Endometrial microvascular endothelial cells (primary cell): ENCODE measurements around the gene MISP3. TPM values are rescaled to one million over a fixed set of nuclear protein-coding genes. Genes with fewer than 3 reads are reported as not detected.
"Not testable (repeated sequence)": the region's sequence is repeated elsewhere in the genome, so short reads cannot be mapped to it uniquely, and the experiment has no call there.

ENCODE experiments used
- in situ Hi-C: cut with HindIII; loops from 2 replicates; pipeline ENCODE4 v1.10.0; 2017; ENCODE audit warnings: low sequenced_read_pairs, low pct_unique_long_range_greater_than_20kb; ENCODE audit errors: inconsistent ontology term
- total RNA-seq: library from RNA; depleted of rRNA; stranded (reverse); fragments of >200 nt; gene quantifications from one replicate; pipeline ENCODE4 v1.2.3, GENCODE V29; 2015; ENCODE audit errors: inconsistent ontology term

Gene MISP3
- not detected for total RNA-seq

GRCh38 chr19:14072535-14073260 is at the start of gene MISP3:
Gene MISP3 (plus strand): TSS chr19:14072786. CDS start chr19:14073310, 524 bp downstream.
- in situ Hi-C loops: no loop called here

GRCh38 chr19:14023404-14024235 is 49.0 kb upstream of the MISP3 start:
- in situ Hi-C loops: no loop called here

GRCh38 chr19:14026652-14027192 is 45.9 kb upstream of the MISP3 start:
- in situ Hi-C loops: not testable (repeated sequence)

DNA sequence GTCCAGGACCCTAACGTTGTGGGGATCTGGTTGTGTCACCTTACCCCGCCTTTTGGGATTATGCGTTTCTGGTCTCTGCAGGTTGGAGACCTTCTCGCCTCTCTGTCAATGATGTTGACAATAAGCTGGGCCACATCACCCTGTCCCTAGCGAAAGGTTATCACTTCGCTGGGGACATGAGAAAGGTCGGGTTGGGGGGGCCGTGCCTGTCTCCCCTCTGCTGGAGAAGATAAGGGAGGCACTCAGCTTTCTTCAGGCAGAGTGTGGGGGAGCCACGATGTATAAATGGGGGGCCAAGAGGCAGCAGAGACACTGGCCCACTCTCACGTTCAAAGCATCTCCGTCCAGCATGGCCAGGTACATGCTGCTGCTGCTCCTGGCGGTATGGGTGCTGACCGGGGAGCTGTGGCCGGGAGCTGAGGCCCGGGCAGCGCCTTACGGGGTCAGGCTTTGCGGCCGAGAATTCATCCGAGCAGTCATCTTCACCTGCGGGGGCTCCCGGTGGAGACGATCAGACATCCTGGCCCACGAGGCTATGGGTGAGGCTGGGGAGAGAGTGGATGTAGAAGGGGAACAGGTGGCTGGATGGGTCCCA is 44.6 kb upstream of the MISP3 start, which contains the start of gene RLN3:
TSS of gene RLN3 (plus strand) at position 293 of the 595 bp plus-strand sequence. CDS start at position 350, 57 bp downstream.
- in situ Hi-C loops: no loop called here

DNA sequence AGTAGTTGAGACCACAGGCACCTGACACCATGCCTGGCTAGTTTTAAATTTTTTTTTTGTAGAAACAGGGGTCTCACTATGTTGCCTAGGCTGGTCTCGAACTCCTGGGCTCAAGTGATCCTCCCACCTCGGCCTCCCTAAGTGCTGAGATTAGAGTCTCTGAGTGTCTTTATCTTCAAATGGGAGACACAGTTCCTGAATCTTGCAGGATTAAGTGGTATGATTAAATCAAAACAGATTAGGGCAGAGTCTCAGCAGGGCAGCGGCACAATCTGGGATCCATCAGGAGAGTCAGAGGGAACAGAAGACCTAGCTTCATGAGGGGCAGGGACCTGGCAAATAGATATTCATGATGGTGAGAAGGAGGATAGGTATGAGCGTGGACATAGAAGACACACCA is 43.7 kb upstream of the MISP3 start:
- in situ Hi-C loops: no loop called here

DNA sequence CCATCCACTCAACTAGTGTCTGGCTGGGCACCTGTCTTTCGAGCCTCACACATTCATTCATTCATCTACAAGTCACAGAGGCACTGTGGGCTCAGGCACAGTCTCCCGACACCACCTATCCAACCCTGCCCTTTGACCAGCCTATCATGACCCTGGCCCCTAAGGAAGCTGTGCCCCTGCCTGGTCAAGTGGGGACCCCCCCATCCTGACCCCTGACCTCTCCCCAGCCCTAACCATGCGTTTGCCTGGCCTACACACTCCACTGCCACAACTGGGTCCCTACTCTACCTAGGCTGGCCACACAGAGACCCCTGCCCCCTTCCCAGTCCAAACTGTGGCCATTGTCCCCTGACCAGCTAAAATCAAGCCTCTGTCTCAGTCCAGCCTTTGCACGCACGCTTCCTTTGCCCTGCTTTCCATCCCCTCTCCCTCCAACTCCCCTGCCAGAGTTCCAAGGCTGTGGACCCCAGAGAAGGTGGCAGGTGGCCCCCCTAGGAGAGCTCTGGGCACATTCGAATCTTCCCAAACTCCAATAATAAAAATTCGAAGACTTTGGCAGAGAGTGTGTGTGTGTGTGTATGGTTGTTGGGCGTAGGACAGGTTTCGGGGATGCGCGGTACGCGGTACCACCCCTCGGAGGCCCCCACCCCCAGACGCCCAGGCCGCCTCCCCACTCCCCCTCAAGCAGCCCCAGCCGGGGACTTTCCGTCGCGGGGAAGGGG is 41.4 kb upstream of the MISP3 start:
- in situ Hi-C loops: no loop called here

DNA sequence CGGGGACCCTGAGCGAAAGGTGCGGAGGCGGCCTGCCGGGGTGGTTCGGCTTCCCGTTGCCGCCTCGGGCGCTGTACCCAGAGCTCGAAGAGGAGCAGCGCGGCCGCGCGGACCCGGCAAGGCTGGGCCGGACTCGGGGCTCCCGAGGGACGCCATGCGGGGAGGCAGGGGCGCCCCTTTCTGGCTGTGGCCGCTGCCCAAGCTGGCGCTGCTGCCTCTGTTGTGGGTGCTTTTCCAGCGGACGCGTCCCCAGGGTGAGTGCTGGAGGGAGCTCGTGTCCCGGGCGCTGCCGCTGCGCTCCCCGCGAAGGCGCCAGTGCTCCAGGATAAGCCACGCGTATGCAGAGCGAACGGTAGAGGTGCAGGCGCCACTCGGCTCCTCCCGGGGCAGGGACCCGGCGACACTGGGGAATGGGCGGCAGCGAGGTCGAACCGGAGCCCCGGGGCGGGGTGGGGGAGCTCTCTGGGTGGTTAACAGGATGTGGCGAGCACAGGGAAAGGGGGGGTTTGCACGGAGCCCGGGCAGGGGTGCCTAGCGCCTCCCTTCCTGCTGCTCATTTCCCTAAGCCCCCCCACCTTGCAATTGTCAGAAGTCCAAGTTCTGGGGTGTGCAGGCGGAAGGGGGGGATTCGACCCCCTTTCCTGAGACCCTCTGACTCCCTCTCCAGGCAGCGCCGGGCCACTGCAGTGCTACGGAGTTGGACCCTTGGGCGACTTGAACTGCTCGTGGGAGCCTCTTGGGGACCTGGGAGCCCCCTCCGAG is 40.7 kb upstream of the MISP3 start, which contains the start of gene IL27RA:
TSS of gene IL27RA (plus strand) at position 44 of the 762 bp plus-strand sequence. CDS start at position 155, 111 bp downstream.
- in situ Hi-C loops: no loop called here

GRCh38 chr19:14033946-14034345 is 38.6 kb upstream of the MISP3 start:
- in situ Hi-C loops: no loop called here

- in situ Hi-C loops: not testable (repeated sequence)
Measured at GRCh38 chr19:14035159-14035558, 37.4 kb upstream of the MISP3 start.

DNA sequence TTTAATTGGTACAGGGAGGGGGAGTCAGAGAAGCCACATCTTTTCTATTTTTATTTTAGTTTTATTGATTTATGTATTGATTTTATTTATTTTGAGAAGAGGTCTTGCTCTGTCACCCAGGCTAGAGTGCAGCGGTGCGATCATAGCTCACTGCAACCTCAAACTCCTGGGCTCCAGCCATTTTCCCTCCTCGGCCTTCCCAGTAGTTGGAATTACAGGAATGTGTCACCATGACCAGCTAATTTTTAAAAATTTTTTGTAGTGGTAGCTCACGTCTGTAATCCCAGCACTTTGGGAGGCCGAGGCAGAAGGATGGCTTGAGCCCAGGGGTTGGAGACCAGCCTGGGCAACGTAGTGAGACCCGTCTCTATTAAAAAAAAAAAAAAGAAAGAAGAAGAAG is 36.9 kb upstream of the MISP3 start:
- in situ Hi-C loops: no loop called here

DNA sequence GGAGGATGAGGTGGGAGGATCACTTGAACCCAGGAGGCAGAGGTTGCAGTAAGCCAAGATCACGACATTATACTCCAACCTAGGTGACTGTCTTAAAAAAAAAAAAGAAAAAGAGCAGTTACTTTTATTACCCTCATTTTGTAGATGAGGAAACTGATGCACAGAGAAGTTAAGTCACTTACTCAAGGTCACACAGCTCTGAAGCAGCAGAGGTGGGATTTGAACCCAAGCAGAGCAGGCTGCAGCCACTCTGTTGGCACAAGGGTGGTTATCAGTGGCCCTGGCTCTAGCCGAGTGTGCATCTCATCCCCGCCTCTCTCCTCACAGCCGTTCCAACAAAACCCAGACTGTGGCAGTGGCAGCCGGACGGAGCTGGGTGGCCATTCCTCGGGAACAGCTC is 33.4 kb upstream of the MISP3 start:
- in situ Hi-C loops: no loop called here

DNA sequence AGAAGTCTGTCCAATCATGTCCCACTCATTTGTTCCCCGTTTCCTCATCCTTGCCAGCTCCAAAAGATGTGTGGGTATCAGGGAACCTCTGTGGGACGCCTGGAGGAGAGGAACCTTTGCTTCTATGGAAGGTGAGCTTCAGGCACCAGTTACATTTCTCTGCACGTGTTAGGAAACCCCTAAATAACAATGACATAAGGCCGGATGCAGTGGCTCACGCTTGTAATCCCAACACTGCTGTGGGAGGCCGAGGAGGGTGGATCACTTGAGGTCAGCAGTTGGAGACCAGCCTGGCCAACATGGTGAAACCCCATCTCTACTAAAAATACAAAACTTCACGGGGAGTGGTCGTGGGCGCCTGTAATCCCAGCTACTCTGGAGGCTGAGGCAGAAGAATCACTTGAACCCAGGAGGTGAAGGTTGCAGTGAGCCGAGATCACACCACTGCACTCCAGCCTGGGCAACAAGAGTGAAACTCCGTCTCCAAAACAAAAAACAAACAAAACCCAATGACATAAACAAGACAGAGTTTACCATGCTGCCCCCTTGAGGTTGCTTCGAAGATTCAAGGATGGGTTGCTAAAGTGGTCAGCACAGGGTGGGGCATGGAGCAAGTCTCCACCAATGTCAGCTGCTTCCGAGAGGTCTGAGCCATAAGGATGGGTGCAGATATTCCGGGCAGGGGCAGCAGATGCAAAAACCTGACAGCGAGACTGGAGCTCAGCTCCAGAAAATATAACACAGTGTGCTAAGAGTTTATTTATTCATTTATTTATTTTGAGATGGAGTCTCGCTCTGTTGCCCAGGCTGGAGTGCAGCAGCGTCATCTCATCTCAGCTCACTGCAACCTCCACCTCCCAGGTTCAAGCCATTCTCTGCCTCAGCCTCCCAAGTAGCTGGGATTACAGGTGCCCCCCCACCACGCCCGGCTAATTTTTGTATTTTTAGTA is 29.7 kb upstream of the MISP3 start:
- in situ Hi-C loops: not testable (repeated sequence)

- in situ Hi-C loops: not testable (repeated sequence)
Measured at GRCh38 chr19:14047866-14048265, 24.7 kb upstream of the MISP3 start.

DNA sequence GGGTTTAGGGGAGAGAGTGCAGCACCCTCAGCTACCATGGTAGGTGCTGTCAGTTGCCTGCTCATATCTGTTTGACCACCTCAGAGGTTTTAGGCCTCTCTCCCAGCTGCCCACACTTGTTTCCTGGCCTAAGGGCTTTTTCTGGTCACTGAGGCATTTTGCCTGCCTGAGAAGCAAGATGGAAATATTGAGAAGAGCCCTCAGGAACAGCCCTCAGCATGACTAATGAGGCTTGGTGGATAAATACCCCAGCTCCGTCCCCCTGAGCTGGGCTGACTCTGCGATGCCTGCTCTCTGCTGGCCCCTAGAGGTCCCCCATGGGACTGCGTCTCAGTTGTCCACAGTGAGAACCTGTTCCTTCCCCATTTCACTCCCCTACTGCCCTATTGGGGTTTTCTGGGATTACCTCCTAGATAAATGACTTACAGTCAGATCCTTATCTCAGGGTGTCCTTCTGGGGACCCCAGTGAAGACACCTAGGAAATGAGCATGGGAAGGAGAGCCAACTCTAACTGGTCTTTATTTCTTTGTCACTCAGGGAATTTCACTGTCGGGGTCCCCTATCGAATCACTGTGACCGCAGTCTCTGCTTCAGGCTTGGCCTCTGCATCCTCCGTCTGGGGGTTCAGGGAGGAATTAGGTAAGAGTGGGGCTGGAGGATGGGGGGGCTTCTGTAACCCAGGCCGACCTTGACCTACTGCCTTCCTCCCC is 24.0 kb upstream of the MISP3 start:
- in situ Hi-C loops: no loop called here

DNA sequence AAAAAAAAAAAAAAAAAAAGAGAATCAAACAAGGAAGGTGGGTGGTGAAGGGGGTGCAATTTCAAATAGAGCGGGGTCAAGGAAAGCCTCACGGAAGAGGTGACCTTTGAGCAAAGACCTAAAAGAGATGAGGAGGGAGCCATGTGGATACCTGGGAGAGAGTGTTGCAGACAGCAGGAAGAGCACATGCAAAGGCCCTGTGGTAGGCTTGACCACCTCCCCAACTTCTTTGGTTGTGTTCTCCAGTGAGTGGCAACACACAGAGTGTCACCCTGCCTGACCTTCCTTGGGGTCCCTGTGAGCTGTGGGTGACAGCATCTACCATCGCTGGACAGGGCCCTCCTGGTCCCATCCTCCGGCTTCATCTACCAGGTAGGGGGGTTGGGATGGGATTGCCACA is 22.1 kb upstream of the MISP3 start:
- in situ Hi-C loops: no loop called here

- in situ Hi-C loops: not testable (repeated sequence)
Measured at GRCh38 chr19:14050961-14051360, 21.6 kb upstream of the MISP3 start.
